Liver (tissue), 9 donors: Measurements from ENCODE around the gene CHMP1B. TPM values are rescaled to one million over a fixed set of nuclear protein-coding genes. Genes with fewer than 3 reads are reported as not detected.

Experiments
- DNase-seq: peaks from one replicate; pipeline ENCODE4 v3.0.0-alpha.2; 2017; ENCODE audit warnings: low spot score
- H3K27ac ChIP-seq, 2 donors: one replicate each; pipeline ENCODE4 v1.7.0; 2013; ENCODE audit warnings: inconsistent platforms in 2 of 2, low read length in 2 of 2, control low read depth in 1 of 2, low read depth in 1 of 2, mild to moderate bottlenecking in 1 of 2
- H3K27me3 ChIP-seq, 4 donors: one replicate each; pipeline versions ENCODE4 v1.6.1 to v1.7.0; 2013; ENCODE audit warnings: low read length in 3 of 4, inconsistent platforms in 1 of 4, mild to moderate bottlenecking in 1 of 4, moderate library complexity in 1 of 4; ENCODE audit not compliant: control insufficient read depth in 4 of 4, insufficient read depth in 4 of 4
- H3K36me3 ChIP-seq, 4 donors: one replicate each; pipeline versions ENCODE4 v1.6.1 to v1.7.0; 2013; ENCODE audit warnings: low read length in 3 of 4, mild to moderate bottlenecking in 3 of 4, low read depth in 1 of 4, moderate library complexity in 1 of 4; ENCODE audit not compliant: control insufficient read depth in 4 of 4, insufficient read depth in 3 of 4
- H3K4me1 ChIP-seq, 4 donors: one replicate each; pipeline versions ENCODE4 v1.6.1 to v1.7.0; 2013; ENCODE audit warnings: low read length in 3 of 4, mild to moderate bottlenecking in 3 of 4, moderate library complexity in 1 of 4; ENCODE audit not compliant: control insufficient read depth in 4 of 4, insufficient read depth in 4 of 4
- H3K4me3 ChIP-seq, 3 donors: one replicate each; pipeline versions ENCODE4 v1.6.1 to v1.7.0; 2013; ENCODE audit warnings: low read length in 3 of 3, control low read depth in 1 of 3, low read depth in 1 of 3, mild to moderate bottlenecking in 1 of 3
- H3K9ac ChIP-seq, 2 donors: one replicate each; pipeline ENCODE4 v1.7.0; 2013; ENCODE audit warnings: low read length in 2 of 2, mild to moderate bottlenecking in 2 of 2, moderate library complexity in 2 of 2, control low read depth in 1 of 2, low read depth in 1 of 2
- H3K9me3 ChIP-seq, 4 donors: one replicate each; pipeline versions ENCODE4 v1.6.1 to v1.7.0; 2013; ENCODE audit warnings: low read length in 3 of 4; ENCODE audit not compliant: control insufficient read depth in 4 of 4
- EGR1 ChIP-seq, 2 donors: IDR thresholded peaks; 2 replicates each; pipeline ENCODE4 v1.6.1; 2016 to 2018; ENCODE audit warnings: antibody characterized with exemption in 2 of 2, low read depth in 2 of 2
- FOXA1 ChIP-seq: IDR thresholded peaks from 2 replicates; pipeline ENCODE4 v1.6.1; 2016; ENCODE audit warnings: antibody characterized with exemption
- FOXA2 ChIP-seq: IDR thresholded peaks from 2 replicates; pipeline ENCODE4 v1.6.1; 2016; ENCODE audit warnings: antibody characterized with exemption
- GABPA ChIP-seq, 2 donors: IDR thresholded peaks in 1 of 2; conservative IDR thresholded peaks in 1 of 2; 2 replicates each; pipeline ENCODE4 v1.6.1; 2016; ENCODE audit warnings: antibody characterized with exemption in 2 of 2, mild to moderate bottlenecking in 1 of 2, moderate library complexity in 1 of 2
- HNF4A ChIP-seq, 2 donors: conservative IDR thresholded peaks; 2 replicates each; pipeline ENCODE4 v1.6.1; 2016; ENCODE audit warnings: antibody characterized with exemption in 2 of 2, mild to moderate bottlenecking in 2 of 2
- HNF4G ChIP-seq: IDR thresholded peaks from 2 replicates; pipeline ENCODE4 v1.6.1; 2016; ENCODE audit warnings: antibody characterized with exemption
- JUND ChIP-seq, 2 donors: IDR thresholded peaks; 2 replicates each; pipeline ENCODE4 v1.6.1; 2016; ENCODE audit warnings: antibody characterized with exemption in 2 of 2
- NR2F2 ChIP-seq: IDR thresholded peaks from 2 replicates; pipeline ENCODE4 v1.6.1; 2016; ENCODE audit warnings: antibody characterized with exemption
- RAD21 ChIP-seq, 2 donors: IDR thresholded peaks; 2 replicates each; pipeline ENCODE4 v1.6.1; 2016; ENCODE audit warnings: antibody characterized with exemption in 2 of 2, mild to moderate bottlenecking in 2 of 2
- RXRA ChIP-seq, 2 donors: IDR thresholded peaks; 2 replicates each; pipeline ENCODE4 v1.6.1; 2017 to 2018; ENCODE audit warnings: antibody characterized with exemption in 2 of 2, mild to moderate bottlenecking in 1 of 2
- SP1 ChIP-seq: IDR thresholded peaks from 2 replicates; pipeline ENCODE4 v1.6.1; 2018; ENCODE audit warnings: antibody characterized with exemption, mild to moderate bottlenecking
- TAF1 ChIP-seq: conservative IDR thresholded peaks from 2 replicates; pipeline ENCODE4 v1.6.1; 2016; ENCODE audit warnings: antibody characterized with exemption, mild to moderate bottlenecking
- YY1 ChIP-seq: IDR thresholded peaks from 2 replicates; pipeline ENCODE4 v1.6.1; 2016; ENCODE audit warnings: antibody characterized with exemption, mild to moderate bottlenecking
- WGBS: extraction: QIAGEN DNeasy Blood & Tissue Kit; methylation state at CpG from one replicate; pipeline ENCODE4 v1.1.7; 2013; 5-methylcytosine and 5-hydroxymethylcytosine counted together
- polyA plus RNA-seq, 2 donors: library from polyadenylated mRNA; stranded (reverse) in 1 of 2; unstranded in 1 of 2; fragments of 200-250 nt in 1 of 2; fragments of >200 nt in 1 of 2; fragmentation: Nextera tagmentation in 1 of 2; extraction: Ambion mirVana in 1 of 2; gene quantifications; one replicate each; pipeline versions ENCODE4 v1.2.1 to v1.2.3, GENCODE V29; 2013 to 2015
- total RNA-seq, 2 donors: library from RNA; depleted of rRNA; stranded (reverse); fragments of >200 nt; gene quantifications; one replicate each; pipeline ENCODE4 v1.2.3, GENCODE V29; 2014
- TF ChIP-seq, protein P1 (sequence below): IDR thresholded peaks from 2 replicates; pipeline ENCODE4 v1.6.1; 2016; ENCODE audit warnings: antibody characterized with exemption
- TF ChIP-seq, protein P2 (sequence below): fragments of 150-350 bp; IDR thresholded peaks from 2 replicates; pipeline ENCODE4 v1.5.1; 2017; ENCODE audit warnings: improper control_type of control experiment, low read depth, low read length; ENCODE audit not compliant: missing input control
- TF ChIP-seq, protein P3 (sequence below): IDR thresholded peaks from 2 replicates; pipeline ENCODE4 v1.6.1; 2016; ENCODE audit warnings: antibody characterized with exemption
- TF ChIP-seq, protein P4 (sequence below): IDR thresholded peaks from 2 replicates; pipeline ENCODE4 v1.6.1; 2016; ENCODE audit warnings: antibody characterized with exemption
- TF ChIP-seq, protein P5 (sequence below): IDR thresholded peaks from 2 replicates; pipeline ENCODE4 v1.6.1; 2016; ENCODE audit warnings: antibody characterized with exemption, mild to moderate bottlenecking
- donor health status: healthy.
- donor health status: healthy.
- donor health status: healthy.
- donor health status: healthy.
- donor health status: healthy.

CHMP1B gene
- total and polyA plus RNA-seq, 4 donors, result 13.6 to 23.6 (median 19.1) TPM

DNA sequence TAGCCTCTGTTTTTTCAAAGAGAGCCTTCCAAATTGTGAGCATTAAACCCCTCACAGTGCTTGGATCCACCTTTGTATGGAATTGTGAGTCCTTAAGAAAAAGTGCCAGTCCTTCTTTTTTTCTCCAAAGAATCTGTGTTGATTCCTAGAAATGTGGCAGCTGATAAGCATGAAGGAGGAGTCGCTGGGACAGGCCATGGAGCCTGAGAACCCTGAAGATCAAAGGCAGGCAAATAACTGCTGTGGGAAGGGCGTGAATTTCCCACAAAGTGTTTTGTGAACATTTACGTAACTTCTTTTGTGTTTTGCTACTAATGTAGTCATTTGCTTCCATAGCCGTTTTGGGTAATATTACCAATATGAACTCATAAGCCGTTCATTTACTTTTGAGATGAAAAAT, 27.7 kb upstream of the CHMP1B start:
- H3K9me3 ChIP-seq, result no peaks in the 10 kb centered on the region
- no peaks in the 10 kb centered on the region for H3K4me1 ChIP-seq
- no peaks in the 10 kb centered on the region for H3K36me3 ChIP-seq
- H3K9ac ChIP-seq, result no peak overlapping the region
- no peaks in the 10 kb centered on the region for H3K27me3 ChIP-seq
- no peak overlapping the region for H3K4me3 ChIP-seq
- no peak for DNase-seq
- 62% methylated on average over 5 of the region's 5 CpGs for WGBS
- TF ChIP-seq HNF4G (no peak), FOXA2 (no peak), JUND (IDR thresholded peaks at IDR 0.05) (no peak), HNF4A (conservative IDR thresholded peaks at IDR 0.05) (no peak), SP1 (no peak), NR2F2 (no peak), TAF1 (no peak), EGR1 (IDR thresholded peaks at IDR 0.05; ENCODE audit: low read depth in 2 of 2) (no peak), GABPA (IDR thresholded peaks at IDR 0.05 in 1 of 2, conservative IDR thresholded peaks at IDR 0.05 in 1 of 2) (no peak)
- TF ChIP-seq, protein P1, sequence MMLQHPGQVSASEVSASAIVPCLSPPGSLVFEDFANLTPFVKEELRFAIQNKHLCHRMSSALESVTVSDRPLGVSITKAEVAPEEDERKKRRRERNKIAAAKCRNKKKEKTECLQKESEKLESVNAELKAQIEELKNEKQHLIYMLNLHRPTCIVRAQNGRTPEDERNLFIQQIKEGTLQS, result no peak
- TF ChIP-seq, protein P2, sequence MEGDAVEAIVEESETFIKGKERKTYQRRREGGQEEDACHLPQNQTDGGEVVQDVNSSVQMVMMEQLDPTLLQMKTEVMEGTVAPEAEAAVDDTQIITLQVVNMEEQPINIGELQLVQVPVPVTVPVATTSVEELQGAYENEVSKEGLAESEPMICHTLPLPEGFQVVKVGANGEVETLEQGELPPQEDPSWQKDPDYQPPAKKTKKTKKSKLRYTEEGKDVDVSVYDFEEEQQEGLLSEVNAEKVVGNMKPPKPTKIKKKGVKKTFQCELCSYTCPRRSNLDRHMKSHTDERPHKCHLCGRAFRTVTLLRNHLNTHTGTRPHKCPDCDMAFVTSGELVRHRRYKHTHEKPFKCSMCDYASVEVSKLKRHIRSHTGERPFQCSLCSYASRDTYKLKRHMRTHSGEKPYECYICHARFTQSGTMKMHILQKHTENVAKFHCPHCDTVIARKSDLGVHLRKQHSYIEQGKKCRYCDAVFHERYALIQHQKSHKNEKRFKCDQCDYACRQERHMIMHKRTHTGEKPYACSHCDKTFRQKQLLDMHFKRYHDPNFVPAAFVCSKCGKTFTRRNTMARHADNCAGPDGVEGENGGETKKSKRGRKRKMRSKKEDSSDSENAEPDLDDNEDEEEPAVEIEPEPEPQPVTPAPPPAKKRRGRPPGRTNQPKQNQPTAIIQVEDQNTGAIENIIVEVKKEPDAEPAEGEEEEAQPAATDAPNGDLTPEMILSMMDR, result no peak
- TF ChIP-seq, protein P3, sequence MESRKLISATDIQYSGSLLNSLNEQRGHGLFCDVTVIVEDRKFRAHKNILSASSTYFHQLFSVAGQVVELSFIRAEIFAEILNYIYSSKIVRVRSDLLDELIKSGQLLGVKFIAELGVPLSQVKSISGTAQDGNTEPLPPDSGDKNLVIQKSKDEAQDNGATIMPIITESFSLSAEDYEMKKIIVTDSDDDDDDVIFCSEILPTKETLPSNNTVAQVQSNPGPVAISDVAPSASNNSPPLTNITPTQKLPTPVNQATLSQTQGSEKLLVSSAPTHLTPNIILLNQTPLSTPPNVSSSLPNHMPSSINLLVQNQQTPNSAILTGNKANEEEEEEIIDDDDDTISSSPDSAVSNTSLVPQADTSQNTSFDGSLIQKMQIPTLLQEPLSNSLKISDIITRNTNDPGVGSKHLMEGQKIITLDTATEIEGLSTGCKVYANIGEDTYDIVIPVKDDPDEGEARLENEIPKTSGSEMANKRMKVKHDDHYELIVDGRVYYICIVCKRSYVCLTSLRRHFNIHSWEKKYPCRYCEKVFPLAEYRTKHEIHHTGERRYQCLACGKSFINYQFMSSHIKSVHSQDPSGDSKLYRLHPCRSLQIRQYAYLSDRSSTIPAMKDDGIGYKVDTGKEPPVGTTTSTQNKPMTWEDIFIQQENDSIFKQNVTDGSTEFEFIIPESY, result no peak
- TF ChIP-seq, protein P4, sequence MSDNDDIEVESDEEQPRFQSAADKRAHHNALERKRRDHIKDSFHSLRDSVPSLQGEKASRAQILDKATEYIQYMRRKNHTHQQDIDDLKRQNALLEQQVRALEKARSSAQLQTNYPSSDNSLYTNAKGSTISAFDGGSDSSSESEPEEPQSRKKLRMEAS, result no peak
- H3K27ac ChIP-seq, result no peak overlapping the region

DNA sequence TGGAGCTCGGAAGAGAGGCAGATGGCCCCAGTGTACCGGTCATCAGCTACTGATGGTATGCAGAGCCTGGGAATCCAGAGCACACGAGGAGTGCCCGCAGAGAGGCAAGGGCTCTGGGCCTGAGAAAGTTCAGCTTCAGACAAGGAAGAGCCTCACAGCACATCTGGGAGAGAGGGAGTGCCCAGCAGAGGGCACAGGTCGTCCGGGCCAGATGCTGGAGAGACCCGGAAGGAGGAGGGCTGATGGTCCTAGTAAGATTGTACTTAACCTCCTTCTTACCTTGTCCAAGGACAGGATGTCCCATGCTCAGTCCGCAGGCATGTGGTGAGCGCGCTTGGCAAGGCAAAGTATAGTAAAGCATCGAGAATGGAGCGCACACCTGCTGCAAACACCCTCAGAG, 24.4 kb upstream of the CHMP1B start:
- Histone ChIP-seq H3K27me3 (no peaks in the 10 kb centered on the region), H3K9me3 (no peaks in the 10 kb centered on the region), H3K4me3 (no peak overlapping the region), H3K27ac (no peak overlapping the region), H3K9ac (no peak overlapping the region), H3K4me1 (no peaks in the 10 kb centered on the region), H3K36me3 (no peaks in the 10 kb centered on the region)
- no peak for DNase-seq
- TF ChIP-seq, protein P5, sequence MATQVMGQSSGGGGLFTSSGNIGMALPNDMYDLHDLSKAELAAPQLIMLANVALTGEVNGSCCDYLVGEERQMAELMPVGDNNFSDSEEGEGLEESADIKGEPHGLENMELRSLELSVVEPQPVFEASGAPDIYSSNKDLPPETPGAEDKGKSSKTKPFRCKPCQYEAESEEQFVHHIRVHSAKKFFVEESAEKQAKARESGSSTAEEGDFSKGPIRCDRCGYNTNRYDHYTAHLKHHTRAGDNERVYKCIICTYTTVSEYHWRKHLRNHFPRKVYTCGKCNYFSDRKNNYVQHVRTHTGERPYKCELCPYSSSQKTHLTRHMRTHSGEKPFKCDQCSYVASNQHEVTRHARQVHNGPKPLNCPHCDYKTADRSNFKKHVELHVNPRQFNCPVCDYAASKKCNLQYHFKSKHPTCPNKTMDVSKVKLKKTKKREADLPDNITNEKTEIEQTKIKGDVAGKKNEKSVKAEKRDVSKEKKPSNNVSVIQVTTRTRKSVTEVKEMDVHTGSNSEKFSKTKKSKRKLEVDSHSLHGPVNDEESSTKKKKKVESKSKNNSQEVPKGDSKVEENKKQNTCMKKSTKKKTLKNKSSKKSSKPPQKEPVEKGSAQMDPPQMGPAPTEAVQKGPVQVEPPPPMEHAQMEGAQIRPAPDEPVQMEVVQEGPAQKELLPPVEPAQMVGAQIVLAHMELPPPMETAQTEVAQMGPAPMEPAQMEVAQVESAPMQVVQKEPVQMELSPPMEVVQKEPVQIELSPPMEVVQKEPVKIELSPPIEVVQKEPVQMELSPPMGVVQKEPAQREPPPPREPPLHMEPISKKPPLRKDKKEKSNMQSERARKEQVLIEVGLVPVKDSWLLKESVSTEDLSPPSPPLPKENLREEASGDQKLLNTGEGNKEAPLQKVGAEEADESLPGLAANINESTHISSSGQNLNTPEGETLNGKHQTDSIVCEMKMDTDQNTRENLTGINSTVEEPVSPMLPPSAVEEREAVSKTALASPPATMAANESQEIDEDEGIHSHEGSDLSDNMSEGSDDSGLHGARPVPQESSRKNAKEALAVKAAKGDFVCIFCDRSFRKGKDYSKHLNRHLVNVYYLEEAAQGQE, result no peak
- no peak for TF ChIP-seq YY1
- no peak for TF ChIP-seq EGR1 (IDR thresholded peaks at IDR 0.05; ENCODE audit: low read depth in 2 of 2)
- no peak for TF ChIP-seq RAD21 (IDR thresholded peaks at IDR 0.05)
- no peak for TF ChIP-seq NR2F2
- TF ChIP-seq, protein P4, result no peak
- no peak for TF ChIP-seq SP1
- TF ChIP-seq, protein P1, result no peak
- no peak for TF ChIP-seq JUND (IDR thresholded peaks at IDR 0.05)
- TF ChIP-seq FOXA2, result no peak
- TF ChIP-seq TAF1, result no peak
- TF ChIP-seq GABPA (IDR thresholded peaks at IDR 0.05 in 1 of 2, conservative IDR thresholded peaks at IDR 0.05 in 1 of 2), result no peak
- TF ChIP-seq HNF4A (conservative IDR thresholded peaks at IDR 0.05), result no peak
- no peak for TF ChIP-seq HNF4G
- no peak for TF ChIP-seq RXRA (IDR thresholded peaks at IDR 0.05)
- TF ChIP-seq FOXA1, result no peak
- TF ChIP-seq, protein P3, result no peak
- TF ChIP-seq, protein P2, result no peak
- 79% methylated on average over 12 of the region's 12 CpGs for WGBS
